HG02970 (cell line): ENCODE results near the gene EFCAB14.
"Not testable (repeated sequence)": the region's sequence is repeated elsewhere in the genome, so short reads cannot be mapped to it uniquely, and the experiment has no call there.

Experiments
- ATAC-seq: cut with Tn5 transposase; IDR thresholded peaks from one replicate; pipeline ENCODE4 v1.9.1; 2021; ENCODE audit warnings: mild to moderate bottlenecking, moderate library complexity, moderate number of reproducible peaks; ENCODE audit not compliant: unreplicated experiment, low FRiP score

The EFCAB14 gene

GRCh38 chr1:46657775-46658174 is 61.1 kb downstream of the EFCAB14 start:
- ATAC-seq = no peak

DNA sequence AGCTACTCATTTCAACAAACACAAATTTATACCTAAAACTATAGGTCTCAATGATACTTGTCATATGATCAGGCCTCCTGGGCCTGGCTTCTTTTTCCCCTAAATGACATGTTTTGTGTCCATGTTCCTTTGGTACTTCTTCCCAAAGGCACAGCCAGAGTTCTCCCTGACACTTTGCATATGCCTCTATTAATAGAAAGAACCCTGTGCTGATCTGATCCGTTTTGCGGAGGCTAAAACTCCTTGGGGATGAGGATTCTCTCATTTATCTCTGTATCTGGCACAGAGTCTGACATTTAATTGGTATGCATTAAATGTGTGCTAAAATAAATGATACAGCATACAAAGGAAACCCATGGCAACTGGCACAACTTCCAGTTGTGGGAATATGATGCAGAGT is 62.3 kb downstream of the EFCAB14 start:
- no peak for ATAC-seq

DNA sequence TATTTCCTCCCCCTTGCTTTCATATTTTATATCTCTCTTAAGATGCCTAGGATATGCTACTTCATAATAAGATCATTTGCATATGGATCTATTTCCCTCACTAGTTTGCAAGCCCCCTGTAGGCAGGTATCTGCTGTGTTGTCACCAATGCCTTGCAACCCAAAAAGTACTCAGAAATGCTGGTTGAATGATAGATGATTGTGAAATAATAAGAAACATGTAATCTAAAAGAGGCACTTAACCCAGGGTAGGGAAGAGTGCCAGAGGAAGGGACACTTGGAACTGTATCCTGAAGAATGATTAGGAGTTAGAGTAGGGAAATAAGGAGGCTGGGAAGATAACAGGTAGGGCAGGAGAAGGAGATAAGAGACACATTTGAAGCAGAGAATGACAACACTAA is 63.1 kb downstream of the EFCAB14 start:
- no peak for ATAC-seq

DNA sequence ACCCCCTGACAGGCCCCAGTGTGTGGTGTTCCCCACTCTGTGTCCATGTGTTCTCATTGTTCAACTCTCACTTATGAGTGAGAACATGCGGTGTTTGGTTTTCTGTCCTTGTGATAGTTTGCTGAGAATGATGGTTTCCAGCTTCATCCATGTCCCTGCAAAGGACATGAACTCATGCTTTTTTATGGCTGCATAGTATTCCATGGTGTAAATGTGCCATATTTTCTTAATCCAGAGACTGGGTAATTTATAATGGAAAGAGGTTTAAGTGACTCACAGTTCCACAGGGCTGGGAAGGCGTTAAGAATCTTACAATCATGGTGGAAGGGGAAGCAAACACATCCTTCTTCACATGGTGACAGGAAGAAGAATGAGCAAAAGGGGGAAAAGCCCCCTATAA is 64.2 kb downstream of the EFCAB14 start:
- not testable (repeated sequence) for ATAC-seq

DNA sequence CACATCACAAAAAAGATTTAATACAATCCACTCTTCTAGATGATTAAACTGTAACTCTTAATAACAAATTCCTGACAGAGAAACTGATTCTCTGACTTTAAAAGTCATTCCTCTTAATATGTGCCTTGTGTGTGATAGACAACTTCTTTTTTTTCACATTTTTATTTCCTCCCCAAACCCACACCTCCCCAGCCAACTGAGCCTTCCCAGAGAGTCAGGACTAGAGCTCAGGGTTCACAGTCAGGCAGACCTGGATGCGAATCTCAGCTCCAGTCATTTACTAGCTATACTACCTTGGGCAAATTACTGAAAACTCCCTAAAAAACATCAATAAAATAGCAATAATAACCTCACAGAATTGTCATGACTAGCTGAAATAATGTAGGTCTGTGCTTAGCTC is 64.9 kb downstream of the EFCAB14 start:
- no peak for ATAC-seq

DNA sequence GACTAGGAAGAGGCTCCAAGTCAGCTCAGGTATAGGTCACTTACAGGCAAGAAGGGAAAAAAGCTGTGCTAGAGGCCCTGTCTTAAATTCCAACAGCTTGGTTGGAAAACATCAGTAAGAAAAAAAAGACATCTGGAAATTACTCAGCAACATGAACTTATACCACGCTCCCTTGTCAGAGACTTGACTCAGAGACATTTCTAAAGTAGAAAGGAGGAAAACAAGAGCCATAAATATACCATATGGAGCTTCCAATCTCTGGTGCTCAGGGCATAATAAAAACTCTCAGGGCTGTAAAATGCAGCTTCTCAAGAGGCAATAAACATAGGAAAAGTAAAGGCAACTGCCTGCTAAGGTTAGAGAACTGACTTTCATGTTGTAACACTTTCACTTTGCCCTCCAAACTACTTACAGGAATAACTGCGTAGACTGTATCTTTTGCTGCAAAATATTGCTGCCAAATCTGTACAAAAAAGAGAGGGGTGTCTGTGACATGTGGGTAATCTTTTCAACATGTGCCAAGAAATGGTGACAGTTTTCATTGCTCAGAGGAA is 65.4 kb downstream of the EFCAB14 start:
- ATAC-seq = no peak

DNA sequence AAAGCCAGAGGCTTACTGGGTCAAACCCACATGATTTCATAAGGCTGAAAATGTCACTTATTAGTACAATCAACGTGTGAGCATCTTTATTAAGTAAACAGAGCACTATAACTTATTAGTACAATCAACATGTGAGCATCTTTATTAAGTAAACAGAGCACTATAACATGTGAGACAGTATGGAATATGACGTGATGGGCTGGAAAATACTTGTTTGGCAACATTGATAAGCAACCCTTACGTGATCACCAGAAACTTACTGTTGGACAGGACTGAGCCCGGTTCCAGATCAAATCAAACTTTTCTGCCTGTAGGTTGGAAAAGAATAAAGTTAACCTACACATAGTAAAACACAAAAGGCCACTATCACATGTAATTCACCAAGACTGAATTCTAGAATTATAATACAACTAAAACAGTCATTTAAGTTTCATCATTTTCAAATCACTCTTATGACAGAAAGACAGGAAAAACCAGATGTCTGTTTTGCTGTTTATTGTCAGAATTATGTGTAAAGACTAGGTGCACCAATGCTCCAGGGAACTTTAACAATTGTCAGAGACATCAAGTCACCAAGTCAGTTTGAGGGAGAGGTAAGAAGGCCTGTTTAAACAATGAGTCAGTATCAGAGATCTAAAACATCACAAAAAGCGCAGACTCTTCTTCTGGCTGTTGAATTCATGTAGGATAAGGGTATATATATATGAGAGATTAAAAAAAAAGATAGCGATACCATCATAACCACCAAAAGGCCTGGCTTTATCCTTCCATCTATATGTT is 66.4 kb downstream of the EFCAB14 start:
- no peak for ATAC-seq

DNA sequence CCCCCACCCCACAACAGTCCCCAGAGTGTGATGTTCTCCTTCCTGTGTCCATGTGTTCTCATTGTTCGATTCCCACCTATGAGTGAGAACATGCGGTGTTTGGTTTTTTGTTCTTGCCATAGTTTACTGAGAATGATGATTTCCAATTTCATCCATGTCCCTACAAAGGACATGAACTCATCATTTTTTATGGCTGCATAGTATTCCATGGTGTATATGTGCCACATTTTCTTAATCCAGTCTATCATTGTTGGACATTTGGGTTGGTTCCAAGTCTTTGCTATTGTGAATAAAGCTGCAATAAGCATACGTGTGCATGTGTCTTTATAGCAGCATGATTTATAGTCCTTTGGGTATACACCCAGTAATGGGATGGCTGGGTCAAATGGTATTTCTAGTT is 67.8 kb downstream of the EFCAB14 start:
- not testable (repeated sequence) for ATAC-seq

GRCh38 chr1:46650491-46650890 is 68.4 kb downstream of the EFCAB14 start:
- ATAC-seq = no peak

- no peak for ATAC-seq
Measured at GRCh38 chr1:46649764-46650163, 69.2 kb downstream of the EFCAB14 start.

GRCh38 chr1:46647611-46648010 is 71.3 kb downstream of the EFCAB14 start:
- no peak for ATAC-seq

GRCh38 chr1:46646844-46647243 is 72.1 kb downstream of the EFCAB14 start:
- no peak for ATAC-seq

GRCh38 chr1:46646331-46646730 is 72.6 kb downstream of the EFCAB14 start:
- ATAC-seq = no peak

DNA sequence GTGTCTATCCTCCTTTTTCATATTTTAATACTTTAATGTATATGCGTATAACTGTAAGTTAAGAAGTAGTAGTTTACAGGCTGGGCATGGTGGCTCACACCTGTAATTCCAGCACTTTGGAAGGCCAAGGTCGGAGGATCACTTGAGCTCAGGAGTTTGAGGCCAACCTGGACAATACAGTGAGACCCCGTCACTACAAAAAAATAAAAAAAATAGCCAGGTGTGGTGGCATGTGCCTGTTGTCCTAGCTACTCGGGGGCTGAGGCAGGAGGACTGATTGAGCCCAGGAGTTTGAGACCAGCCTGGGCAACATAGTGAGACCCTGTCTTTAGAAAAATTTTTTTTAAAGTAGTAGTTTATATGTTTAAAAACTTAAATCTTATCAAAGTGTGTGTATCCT is 73.1 kb downstream of the EFCAB14 start:
- no peak for ATAC-seq

DNA sequence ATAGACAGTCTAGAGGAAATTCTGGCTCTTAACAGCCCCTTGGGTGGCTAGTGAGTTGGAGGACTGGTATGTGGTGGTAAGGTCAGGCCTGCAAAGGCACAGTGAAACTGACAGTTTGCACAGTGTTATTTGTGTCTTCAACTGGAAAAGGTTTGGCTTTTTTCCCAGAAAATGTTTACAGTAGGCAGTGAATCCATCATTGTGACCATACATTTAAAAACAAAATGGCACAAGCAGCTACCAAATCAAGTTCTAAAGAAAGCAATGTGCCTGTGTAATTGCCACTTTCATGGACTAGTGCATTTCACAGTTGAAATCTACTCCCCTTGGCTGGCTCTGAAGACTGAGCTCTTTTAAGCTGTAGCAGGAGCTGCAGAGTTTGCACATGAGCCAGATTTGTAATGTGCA is 75.5 kb downstream of the EFCAB14 start:
- ATAC-seq = no peak

GRCh38 chr1:46642115-46642680 is 76.7 kb downstream of the EFCAB14 start:
- no peak for ATAC-seq

DNA sequence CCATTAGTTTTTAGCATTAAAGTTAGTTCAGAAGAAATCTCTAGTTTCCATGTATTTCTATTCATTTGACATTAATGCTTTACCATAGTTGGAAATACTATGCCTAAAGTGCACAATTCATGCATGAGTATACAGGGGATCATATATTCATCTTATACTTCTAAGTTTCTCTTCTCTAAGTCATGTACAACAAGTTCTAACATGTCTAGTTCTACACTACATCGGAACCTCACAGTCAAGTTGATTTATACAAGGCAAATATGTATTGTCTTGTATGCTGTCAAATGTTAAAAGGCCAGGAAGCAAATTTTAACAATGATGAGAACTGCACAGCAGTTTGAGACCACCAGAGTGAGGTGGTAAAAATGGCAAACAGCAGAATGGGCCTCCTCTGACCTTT is 79.4 kb downstream of the EFCAB14 start:
- ATAC-seq = no peak

GRCh38 chr1:46638921-46639320 is 80.0 kb downstream of the EFCAB14 start:
- no peak for ATAC-seq

GRCh38 chr1:46637444-46638083 is 81.3 kb downstream of the EFCAB14 start:
- no peak for ATAC-seq

DNA sequence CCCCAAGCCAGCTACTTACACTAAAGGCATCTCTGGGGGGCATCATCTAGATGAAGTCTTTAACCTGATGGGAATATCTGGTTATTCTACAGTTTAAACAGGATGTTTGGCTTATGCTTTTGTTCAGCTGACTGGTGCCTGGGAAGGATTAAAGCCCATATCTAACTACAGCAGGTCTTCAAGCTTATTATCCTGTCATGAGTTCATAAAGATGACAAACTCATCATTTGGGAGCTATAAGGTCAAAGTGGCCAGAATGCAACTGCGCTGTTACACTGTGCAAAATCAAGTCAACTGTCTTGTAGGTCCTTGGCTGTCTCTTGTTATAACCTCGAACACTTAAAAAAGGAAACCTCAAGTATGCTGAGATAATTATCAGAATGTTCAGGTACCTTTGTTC is 83.7 kb downstream of the EFCAB14 start:
- no peak for ATAC-seq

DNA sequence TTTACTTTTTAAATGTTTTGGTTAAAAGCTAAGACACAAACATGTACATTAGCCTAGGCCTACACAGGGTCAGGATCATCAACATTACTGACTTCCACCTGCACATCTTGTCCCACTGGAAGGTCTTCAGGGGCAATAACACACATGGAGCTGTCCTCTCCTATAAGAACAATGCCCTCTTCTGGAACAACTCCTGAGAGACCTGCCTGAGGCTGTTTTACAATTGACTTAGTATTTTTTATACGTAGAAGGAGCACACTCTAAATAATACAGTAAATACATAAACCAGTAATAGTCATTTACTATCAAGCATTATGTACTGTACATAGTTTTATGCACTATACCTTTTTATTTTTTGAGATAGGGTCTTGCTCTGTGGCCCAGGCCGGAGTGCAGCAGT is 88.2 kb downstream of the EFCAB14 start:
- ATAC-seq = no peak
